DND-41 (cell line): ENCODE measurements around the gene INTS7.

Experiments
- CTCF ChIP-seq: IDR thresholded peaks from 2 replicates; pipeline ENCODE4 v1.5.1; 2012; ENCODE audit warnings: borderline replicate concordance, low read length, moderate library complexity, mild to moderate bottlenecking; ENCODE audit not compliant: poor library complexity, severe bottlenecking; ENCODE audit errors: extremely low read depth
- EZH2 ChIP-seq: IDR thresholded peaks from 3 replicates; pipeline ENCODE4 v1.6.1; 2012; ENCODE audit warnings: borderline replicate concordance, low read depth, mild to moderate bottlenecking, moderate library complexity, low read length, inconsistent platforms; ENCODE audit not compliant: severe bottlenecking

DNA sequence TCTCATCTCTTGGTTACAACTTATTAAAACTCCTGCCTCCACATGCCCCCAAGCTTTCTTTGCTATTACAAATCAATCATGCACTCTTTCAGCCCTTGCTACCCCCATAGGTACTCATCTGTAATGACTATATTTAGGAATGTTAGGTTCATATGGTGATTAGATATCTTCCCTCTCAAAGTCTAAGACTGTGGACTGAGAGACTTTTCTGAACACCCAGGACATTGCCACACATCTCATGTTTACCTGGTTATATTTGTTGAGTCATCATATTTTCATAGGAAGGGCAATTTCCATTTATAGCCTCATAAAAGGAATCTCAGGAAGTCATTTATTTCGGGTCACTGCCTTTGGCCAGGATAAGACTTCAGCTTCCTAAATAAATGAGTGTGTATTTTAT is 123.3 kb downstream of the INTS7 start:
- no peak for TF ChIP-seq EZH2
- TF ChIP-seq CTCF: no peak
